ENCODE results near the gene ATXN1.

ATXN1 gene

GRCh38 chr6:16436550-16436949, 324.7 kb downstream of the ATXN1 start:
- peak overlapping the region; percentile 97 for H3K27ac Mint-ChIP-seq
- peaks cover 67% of the 10 kb centered on the region for H3K4me1 Mint-ChIP-seq (ENCODE audit: low read depth)
- peaks cover 28% of the 10 kb centered on the region for H3K36me3 Mint-ChIP-seq
- H3K9me3 Mint-ChIP-seq (ENCODE audit: low read depth) = no peaks in the 10 kb centered on the region
- H3K4me3 Mint-ChIP-seq = peak overlapping the region; percentile 84
- no peaks in the 10 kb centered on the region for H3K27me3 Mint-ChIP-seq

GRCh38 chr6:16434885-16435284, 326.4 kb downstream of the ATXN1 start:
- Mint-ChIP-seq H3K36me3 (peaks cover 30% of the 10 kb centered on the region), H3K4me3 (peak overlapping the region; percentile 24), H3K4me1 (ENCODE audit: low read depth) (peaks cover 53% of the 10 kb centered on the region), H3K27me3 (no peaks in the 10 kb centered on the region), H3K27ac (peak overlapping the region; percentile 64), H3K9me3 (ENCODE audit: low read depth) (no peaks in the 10 kb centered on the region)

GRCh38 chr6:16433338-16433890, 327.8 kb downstream of the ATXN1 start:
- peak overlapping the region; percentile 16 for H3K27ac Mint-ChIP-seq
- H3K36me3 Mint-ChIP-seq = peaks cover 30% of the 10 kb centered on the region
- no peak overlapping the region for H3K4me3 Mint-ChIP-seq
- no peaks in the 10 kb centered on the region for H3K27me3 Mint-ChIP-seq
- H3K9me3 Mint-ChIP-seq (ENCODE audit: low read depth) = no peaks in the 10 kb centered on the region
- peaks cover 47% of the 10 kb centered on the region for H3K4me1 Mint-ChIP-seq (ENCODE audit: low read depth)

- no peaks in the 10 kb centered on the region for H3K27me3 Mint-ChIP-seq
- H3K36me3 Mint-ChIP-seq = peaks cover 30% of the 10 kb centered on the region
- H3K4me1 Mint-ChIP-seq (ENCODE audit: low read depth) = peaks cover 38% of the 10 kb centered on the region
- no peak overlapping the region for H3K4me3 Mint-ChIP-seq
- H3K27ac Mint-ChIP-seq = peak overlapping the region; percentile 43
- H3K9me3 Mint-ChIP-seq (ENCODE audit: low read depth) = no peaks in the 10 kb centered on the region
These were observed 328.9 kb downstream of the ATXN1 start for GRCh38 chr6:16432075-16433032.

- H3K4me3 Mint-ChIP-seq = no peak overlapping the region
- H3K9me3 Mint-ChIP-seq (ENCODE audit: low read depth) = no peaks in the 10 kb centered on the region
- H3K27ac Mint-ChIP-seq = no peak overlapping the region
- no peaks in the 10 kb centered on the region for H3K27me3 Mint-ChIP-seq
- H3K36me3 Mint-ChIP-seq = peaks cover 27% of the 10 kb centered on the region
- H3K4me1 Mint-ChIP-seq (ENCODE audit: low read depth) = peaks cover 25% of the 10 kb centered on the region
These were observed 330.2 kb downstream of the ATXN1 start for GRCh38 chr6:16431106-16431505.

- Mint-ChIP-seq H3K27ac (no peak overlapping the region), H3K9me3 (ENCODE audit: low read depth) (no peaks in the 10 kb centered on the region), H3K4me3 (no peak overlapping the region), H3K4me1 (ENCODE audit: low read depth) (peaks cover 24% of the 10 kb centered on the region), H3K36me3 (peaks cover 30% of the 10 kb centered on the region), H3K27me3 (no peaks in the 10 kb centered on the region)
These were observed 330.7 kb downstream of the ATXN1 start for GRCh38 chr6:16430391-16431089.

- no peak overlapping the region for H3K4me3 Mint-ChIP-seq
- no peak overlapping the region for H3K27ac Mint-ChIP-seq
- H3K27me3 Mint-ChIP-seq = no peaks in the 10 kb centered on the region
- peaks cover 23% of the 10 kb centered on the region for H3K36me3 Mint-ChIP-seq
- H3K4me1 Mint-ChIP-seq (ENCODE audit: low read depth) = peaks cover 16% of the 10 kb centered on the region
- H3K9me3 Mint-ChIP-seq (ENCODE audit: low read depth) = no peaks in the 10 kb centered on the region
These were observed 331.6 kb downstream of the ATXN1 start for GRCh38 chr6:16429669-16430068.

- H3K9me3 Mint-ChIP-seq (ENCODE audit: low read depth) = no peaks in the 10 kb centered on the region
- H3K4me1 Mint-ChIP-seq (ENCODE audit: low read depth) = peaks cover 14% of the 10 kb centered on the region
- H3K4me3 Mint-ChIP-seq = no peak overlapping the region
- peaks cover 17% of the 10 kb centered on the region for H3K36me3 Mint-ChIP-seq
- no peaks in the 10 kb centered on the region for H3K27me3 Mint-ChIP-seq
- no peak overlapping the region for H3K27ac Mint-ChIP-seq
These were observed 334.1 kb downstream of the ATXN1 start for GRCh38 chr6:16427124-16427523.

- Mint-ChIP-seq H3K27me3 (no peaks in the 10 kb centered on the region), H3K4me3 (no peak overlapping the region), H3K4me1 (ENCODE audit: low read depth) (peaks cover 24% of the 10 kb centered on the region), H3K9me3 (ENCODE audit: low read depth) (no peaks in the 10 kb centered on the region), H3K36me3 (peaks cover 12% of the 10 kb centered on the region), H3K27ac (peak overlapping the region; percentile 13)
These were observed 335.2 kb downstream of the ATXN1 start for GRCh38 chr6:16425881-16426615.

GRCh38 chr6:16421462-16421960, 339.7 kb downstream of the ATXN1 start:
- Mint-ChIP-seq H3K4me3 (peak overlapping the region; percentile 80), H3K9me3 (ENCODE audit: low read depth) (no peaks in the 10 kb centered on the region), H3K27ac (peak overlapping the region; percentile 96), H3K27me3 (no peaks in the 10 kb centered on the region), H3K36me3 (peaks cover 9% of the 10 kb centered on the region), H3K4me1 (ENCODE audit: low read depth) (peaks cover 41% of the 10 kb centered on the region)

GRCh38 chr6:16420715-16421461, 340.4 kb downstream of the ATXN1 start:
- peaks cover 41% of the 10 kb centered on the region for H3K4me1 Mint-ChIP-seq (ENCODE audit: low read depth)
- H3K27me3 Mint-ChIP-seq = no peaks in the 10 kb centered on the region
- H3K9me3 Mint-ChIP-seq (ENCODE audit: low read depth) = no peaks in the 10 kb centered on the region
- H3K27ac Mint-ChIP-seq = peak overlapping the region; percentile 96
- peak overlapping the region; percentile 80 for H3K4me3 Mint-ChIP-seq
- H3K36me3 Mint-ChIP-seq = peaks cover 8% of the 10 kb centered on the region

- H3K9me3 Mint-ChIP-seq (ENCODE audit: low read depth) = no peaks in the 10 kb centered on the region
- peak overlapping the region; percentile 96 for H3K27ac Mint-ChIP-seq
- H3K4me1 Mint-ChIP-seq (ENCODE audit: low read depth) = peaks cover 41% of the 10 kb centered on the region
- peak overlapping the region; percentile 80 for H3K4me3 Mint-ChIP-seq
- H3K27me3 Mint-ChIP-seq = no peaks in the 10 kb centered on the region
- peaks cover 6% of the 10 kb centered on the region for H3K36me3 Mint-ChIP-seq
These were observed 340.9 kb downstream of the ATXN1 start for GRCh38 chr6:16420337-16420714.

- H3K4me3 Mint-ChIP-seq = peak overlapping the region; percentile 80
These were observed 341.5 kb downstream of the ATXN1 start for GRCh38 chr6:16419636-16420336.

More at GRCh38 chr6:16419636-16420336, 341.5 kb downstream of the ATXN1 start:
- Mint-ChIP-seq H3K4me1 (ENCODE audit: low read depth) (peaks cover 41% of the 10 kb centered on the region), H3K9me3 (ENCODE audit: low read depth) (no peaks in the 10 kb centered on the region), H3K27ac (peak overlapping the region; percentile 96), H3K27me3 (no peaks in the 10 kb centered on the region), H3K36me3 (peaks cover 6% of the 10 kb centered on the region)

All from activated naive CD8-positive, alpha-beta T cell (primary cell).